ENCODE data around the gene ART1. TPM values are rescaled to one million over a fixed set of nuclear protein-coding genes. Genes with fewer than 3 reads are reported as not detected.

ART1 gene
- total and polyA plus RNA-seq, 7 experiments from 2014 or later = not detected

Other genes starting within 250 kb of the ART1 start
- gene ART5, start 3.1 kb upstream of the ART1 start, total RNA-seq = not detected
- not detected for gene ART5, start 3.1 kb upstream of the ART1 start, polyA plus RNA-seq
- gene CHRNA10, start 26.3 kb downstream of the ART1 start, total RNA-seq = 1 to 10 TPM in 3 of 5 experiments, under 1 TPM in 2; 0.56 to 5.8 (median 2.5) TPM
- under 1 TPM in 1 of 2 donors, not detected in 1; 0.24 TPM for gene CHRNA10, start 26.3 kb downstream of the ART1 start, polyA plus RNA-seq
- 100 to 1,000 TPM; 103 to 137 (median 120) TPM for gene NUP98, start 152.4 kb downstream of the ART1 start, total RNA-seq
- 10 to 100 TPM; 45.0 to 71.5 TPM for gene NUP98, start 152.4 kb downstream of the ART1 start, polyA plus RNA-seq
- gene PGAP2, start 163.4 kb downstream of the ART1 start, total RNA-seq = 10 to 100 TPM; 20.8 to 28.3 (median 26.1) TPM
- gene PGAP2, start 163.4 kb downstream of the ART1 start, polyA plus RNA-seq = 10 to 100 TPM; 24.2 to 27.8 TPM
- gene RHOG, start 195.8 kb downstream of the ART1 start, total RNA-seq = 100 to 1,000 TPM in 2 of 5 experiments, 10 to 100 TPM in 3; 89.4 to 147 (median 96.3) TPM
- 100 to 1,000 TPM; 133 to 220 TPM for gene RHOG, start 195.8 kb downstream of the ART1 start, polyA plus RNA-seq
- 100 to 1,000 TPM in 3 of 5 experiments, 10 to 100 TPM in 2; 95.6 to 117 (median 103) TPM for gene STIM1, start 210.5 kb downstream of the ART1 start, total RNA-seq
- 10 to 100 TPM; 38.4 to 43.6 TPM for gene STIM1, start 210.5 kb downstream of the ART1 start, polyA plus RNA-seq